SK-MEL-5 (cell line): Measurements from ENCODE around the gene DTNB. TPM values are rescaled to one million over a fixed set of nuclear protein-coding genes. Genes with fewer than 3 reads are reported as not detected.
"Not testable (repeated sequence)": the region's sequence is repeated elsewhere in the genome, so short reads cannot be mapped to it uniquely, and the experiment has no call there.

Source experiments
- DNase-seq: peaks from one replicate; pipeline ENCODE4 v3.0.0-alpha.2; 2016; ENCODE audit warnings: low read depth, low spot score
- in situ Hi-C: cut with HindIII; loops from 2 replicates; pipeline ENCODE4 v1.10.0; 2016; ENCODE audit warnings: low sequenced_read_pairs, high pct_unique_total_duplicates, low pct_unique_long_range_greater_than_20kb
- total RNA-seq: library from RNA; depleted of rRNA; stranded (reverse); fragments of >200 nt; shearing (Covaris generic); gene quantifications from 2 replicates; pipeline ENCODE4 v1.2.3, GENCODE V29; 2014

The DTNB gene
- total RNA-seq, 1 experiment from 2014 or later, result 19.9 TPM

DNA sequence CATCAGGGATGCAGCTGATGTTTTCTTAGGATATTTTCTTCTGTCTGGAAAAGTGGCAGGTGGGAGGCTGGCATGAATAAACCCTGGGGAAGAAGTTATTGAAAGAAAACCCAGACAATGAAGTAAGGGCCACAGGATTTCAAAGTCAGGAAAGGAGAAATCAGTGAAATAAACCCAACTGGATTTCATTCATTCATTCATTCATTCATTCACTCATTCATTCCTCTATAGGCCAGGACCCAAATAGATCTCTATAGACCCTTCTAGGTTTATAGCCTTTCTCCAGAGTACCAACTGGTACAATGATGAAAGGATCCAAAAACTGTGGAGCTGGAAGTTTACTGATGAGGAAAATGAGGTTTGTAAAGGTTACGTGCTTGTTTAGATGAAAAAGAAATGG is 264.3 kb downstream of the DTNB start:
- no peak for DNase-seq
- in situ Hi-C loops, result no loop called here

DNA sequence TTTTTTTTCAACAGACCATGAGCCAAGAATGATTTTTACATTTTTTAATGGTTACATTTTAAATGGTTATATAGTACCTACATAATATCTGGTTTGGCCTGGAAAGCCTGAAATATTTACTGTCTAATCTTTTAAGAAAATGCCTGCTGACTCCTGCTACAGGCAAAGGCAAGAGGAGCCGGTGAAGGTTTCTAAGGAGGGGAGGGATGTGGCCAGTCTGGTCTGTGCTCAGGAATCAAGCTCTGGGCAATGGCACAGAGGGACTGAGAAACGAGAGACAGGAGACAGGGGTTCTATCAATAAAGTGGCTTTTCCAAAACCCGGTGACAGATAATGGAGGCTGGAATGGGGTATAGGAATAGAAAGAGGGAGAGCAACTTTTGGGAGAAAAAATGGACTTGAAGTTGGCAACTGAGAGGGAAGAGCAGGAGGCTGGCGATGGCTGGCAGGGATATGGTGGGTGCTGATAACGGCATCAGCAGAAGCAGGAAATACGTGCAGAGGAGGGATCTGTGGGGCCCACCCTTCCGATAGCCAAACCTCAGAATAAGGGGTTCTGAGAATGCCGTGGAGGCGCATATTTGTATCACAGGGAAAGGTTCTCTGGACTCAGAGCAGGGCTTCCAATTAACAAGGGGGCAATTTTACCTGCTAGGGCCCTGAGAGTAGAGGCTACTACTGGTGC is 267.6 kb downstream of the DTNB start:
- in situ Hi-C loops, result no loop called here
- DNase-seq, result no peak

DNA sequence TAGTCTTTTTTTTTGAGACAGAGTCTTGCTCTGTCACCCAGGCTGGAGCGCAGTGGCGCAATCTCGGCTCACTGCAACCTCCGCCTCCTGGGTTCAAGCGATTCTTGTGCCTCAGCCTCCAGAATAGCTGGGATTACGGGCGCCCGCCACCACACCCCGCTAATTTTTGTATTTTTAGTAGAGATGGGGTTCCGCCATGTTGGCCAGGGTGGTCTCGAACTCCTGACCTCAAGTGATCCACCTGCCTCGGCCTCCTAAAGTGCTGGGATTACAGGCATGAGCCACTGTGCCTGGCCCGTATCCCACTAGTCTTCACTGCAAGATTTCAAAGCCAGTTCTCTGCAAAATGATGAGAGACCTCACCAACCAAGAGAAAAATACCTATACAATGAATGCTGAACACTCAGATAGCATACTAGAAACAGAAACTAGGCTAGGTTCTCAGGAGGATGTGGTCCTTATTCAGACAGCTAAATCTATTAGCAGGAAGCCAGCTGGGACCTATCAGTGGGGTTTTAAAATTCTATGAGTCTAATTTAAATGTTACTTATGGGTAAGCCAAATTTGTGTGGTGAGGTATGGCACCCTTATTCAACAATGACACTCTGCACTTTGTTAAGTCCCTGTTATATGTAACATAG is 270.1 kb downstream of the DTNB start:
- DNase-seq, in situ Hi-C loops: not testable (repeated sequence)

DNA sequence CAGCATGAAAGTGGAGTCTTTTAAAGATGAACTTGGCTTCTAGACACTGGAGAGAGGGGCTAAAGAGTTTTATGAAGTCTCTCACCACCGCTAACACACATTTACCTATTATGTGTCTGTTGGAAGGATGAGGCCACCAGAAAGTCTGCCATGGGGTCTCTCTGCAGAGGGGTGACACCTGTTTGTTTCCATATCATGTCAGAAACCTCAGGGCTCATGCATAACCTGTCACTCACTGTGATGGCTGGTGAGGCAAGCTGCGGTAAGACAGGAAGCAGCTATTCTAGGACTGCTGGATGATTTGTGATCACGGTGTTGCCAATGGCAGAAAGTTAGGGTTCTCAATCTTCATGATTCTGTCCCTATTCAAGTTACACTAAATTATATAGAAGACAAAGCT is 270.9 kb downstream of the DTNB start:
- DNase-seq, result no peak
- in situ Hi-C loops, result no loop called here

DNA sequence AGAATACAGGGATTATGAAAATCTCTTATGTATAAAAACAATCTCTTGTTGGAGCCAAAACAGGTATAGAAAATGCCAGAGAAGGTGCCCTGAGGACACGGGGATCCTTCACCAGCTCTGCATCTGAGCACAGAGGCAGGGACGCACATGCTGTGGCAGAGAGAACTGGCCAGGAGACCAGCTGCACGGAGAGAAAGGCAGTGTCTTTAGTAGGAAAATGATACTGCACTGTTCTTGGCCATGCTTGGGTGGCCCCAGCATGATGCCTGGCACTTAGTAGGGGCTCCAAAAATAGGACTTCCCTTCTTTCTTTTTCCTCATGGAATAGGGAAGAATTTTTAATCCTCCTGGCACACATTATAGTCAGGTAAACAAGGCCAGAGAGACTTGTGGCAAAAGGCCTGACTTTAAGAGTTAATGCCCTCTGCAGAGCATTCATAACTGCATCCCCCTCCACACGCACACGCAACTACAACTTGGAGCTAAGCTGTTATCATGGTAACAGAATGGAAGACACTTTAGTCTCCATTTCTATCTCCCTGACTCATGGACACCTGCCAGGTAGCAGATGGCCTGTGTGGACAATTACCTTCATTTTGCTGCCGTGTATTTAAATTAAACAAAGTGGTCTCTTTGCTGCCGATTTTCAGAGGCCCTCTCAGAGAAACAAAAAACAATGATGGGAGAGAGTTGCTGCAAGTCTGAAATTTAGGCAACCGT is 271.9 kb downstream of the DTNB start:
- DNase-seq, result no peak
- in situ Hi-C loops, result no loop called here

DNA sequence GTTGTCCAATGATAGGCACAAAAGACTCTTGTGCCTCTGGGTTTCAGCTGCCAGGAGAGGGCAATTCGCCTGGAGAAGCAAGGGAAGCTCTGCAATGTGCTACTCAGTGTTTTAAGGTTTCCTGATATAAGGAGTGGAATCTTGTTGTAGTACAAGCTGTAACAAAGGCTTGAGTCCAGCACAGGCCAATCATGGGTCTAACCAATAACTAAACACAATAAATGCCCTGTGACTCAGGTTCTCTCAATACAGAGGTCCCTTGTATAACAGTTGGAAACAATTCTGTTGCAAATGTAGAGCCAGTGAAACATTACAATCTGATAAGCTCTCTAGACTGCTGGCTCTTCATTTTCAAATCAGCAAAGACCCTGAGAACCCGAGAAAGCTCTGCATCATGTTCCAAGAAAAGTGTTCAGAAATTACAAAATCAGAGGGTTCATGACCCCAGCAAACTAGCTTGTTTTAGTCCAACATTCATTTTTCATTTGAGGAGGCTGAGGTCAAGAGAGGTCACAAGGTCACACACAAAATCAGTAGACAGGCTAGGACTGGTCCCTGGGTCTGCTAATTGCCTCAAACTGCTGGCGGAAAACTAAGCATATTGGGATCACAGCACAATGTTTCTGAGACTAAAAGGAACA is 272.7 kb downstream of the DTNB start:
- peak; percentile 53 for DNase-seq
- in situ Hi-C loops, result no loop called here

DNA sequence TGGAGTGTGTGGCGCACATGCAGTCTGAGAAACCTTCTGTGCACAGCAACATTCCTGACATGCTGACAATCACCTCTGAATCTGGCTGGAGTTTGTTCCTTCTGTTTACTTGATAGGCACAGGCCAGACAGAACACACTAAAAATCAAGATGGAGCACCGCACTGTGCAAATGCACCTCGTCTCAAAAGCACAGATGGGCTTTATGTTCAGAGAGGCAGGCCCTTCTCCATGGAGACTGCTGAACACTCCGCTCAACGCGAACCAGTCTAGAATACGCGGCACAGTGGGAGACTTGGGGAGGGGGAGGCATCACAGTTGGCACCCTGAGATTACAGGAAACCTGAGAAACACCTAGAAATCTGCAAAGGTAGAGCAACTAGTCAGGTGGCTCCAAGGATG is 273.2 kb downstream of the DTNB start:
- DNase-seq, result no peak

DNA sequence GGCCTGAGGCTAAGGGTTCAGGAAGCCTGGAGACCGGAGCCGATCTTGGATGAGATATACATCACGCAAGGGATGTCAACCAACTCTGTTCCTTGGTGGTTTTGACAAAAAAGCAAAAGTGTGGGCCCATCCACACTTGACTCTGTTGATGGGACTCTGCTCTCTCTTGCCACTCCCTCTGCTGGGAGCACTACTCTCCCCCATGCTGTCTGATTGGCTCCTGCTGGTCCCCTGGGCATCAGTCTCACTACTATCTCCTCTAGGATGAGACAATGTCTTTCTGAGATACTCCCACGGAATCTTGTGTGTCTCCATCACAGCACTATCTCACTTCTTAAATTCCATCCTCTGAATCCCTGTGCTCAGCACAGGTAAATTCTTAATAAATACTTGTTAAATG is 274.8 kb downstream of the DTNB start:
- in situ Hi-C loops, result no loop called here

More for the DNA sequence above, 273.2 kb downstream of the DTNB start:
- in situ Hi-C loops, result no loop called here

DNA sequence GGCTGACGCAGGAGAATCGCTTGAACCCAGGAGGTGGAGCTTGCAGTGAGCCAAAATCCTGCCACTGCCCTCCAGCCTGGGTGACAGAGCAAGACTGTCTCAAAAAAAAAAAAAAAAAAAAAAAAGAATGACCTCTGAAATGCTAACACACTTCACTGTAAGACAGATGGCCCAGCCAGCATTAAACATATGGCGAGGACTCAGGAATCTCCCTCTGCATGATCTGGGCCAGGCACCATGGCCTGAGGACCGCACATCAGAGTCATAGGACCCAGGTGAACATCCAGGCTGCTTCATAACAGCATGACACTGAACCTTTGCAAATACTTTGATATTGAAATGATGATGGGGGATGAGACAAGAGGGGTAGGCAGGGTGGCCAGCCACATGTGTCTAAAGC is 275.6 kb downstream of the DTNB start:
- DNase-seq, result no peak
- in situ Hi-C loops, result no loop called here

More for the DNA sequence above, 274.8 kb downstream of the DTNB start:
- no peak for DNase-seq

DNA sequence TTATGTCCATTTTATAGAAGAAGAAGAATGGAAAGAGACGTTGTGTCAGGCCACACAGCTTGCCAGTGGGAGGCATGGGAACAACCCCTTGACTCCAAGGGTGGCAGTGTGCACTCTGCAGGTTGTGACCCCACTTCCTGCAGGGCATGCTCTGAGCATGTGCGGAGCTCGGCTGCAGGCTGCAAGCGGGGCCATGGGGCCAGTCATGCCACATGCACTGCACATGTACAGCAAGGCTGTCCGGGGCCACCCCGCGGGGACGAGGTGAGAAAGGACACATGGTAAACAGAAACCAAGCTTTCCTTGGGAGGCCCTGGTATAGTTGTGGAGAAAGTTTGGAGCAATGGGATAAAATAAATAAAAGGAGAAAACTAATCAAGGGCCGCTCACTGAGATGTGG is 284.2 kb downstream of the DTNB start:
- in situ Hi-C loops, result no loop called here
- no peak for DNase-seq

DNA sequence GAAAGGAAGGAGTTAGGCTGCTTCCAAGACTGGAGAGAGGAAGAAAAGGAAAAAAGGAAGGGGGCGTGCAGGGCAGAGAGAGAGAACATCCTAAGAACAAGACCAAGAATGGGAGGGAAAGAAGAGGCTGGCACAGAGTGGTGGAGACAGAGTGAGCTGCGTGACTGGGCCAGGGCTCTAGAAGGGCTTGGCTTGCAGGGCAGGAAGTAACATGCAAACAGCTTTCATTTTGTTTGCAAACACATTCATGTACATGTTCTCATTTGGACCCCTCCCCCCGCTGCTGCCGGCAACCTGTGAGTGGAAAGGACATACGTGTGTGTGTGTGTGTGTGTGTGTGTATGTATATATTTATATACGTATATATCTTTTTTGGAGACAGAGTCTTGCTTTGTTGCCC is 284.9 kb downstream of the DTNB start:
- in situ Hi-C loops, result no loop called here
- DNase-seq, result no peak

DNA sequence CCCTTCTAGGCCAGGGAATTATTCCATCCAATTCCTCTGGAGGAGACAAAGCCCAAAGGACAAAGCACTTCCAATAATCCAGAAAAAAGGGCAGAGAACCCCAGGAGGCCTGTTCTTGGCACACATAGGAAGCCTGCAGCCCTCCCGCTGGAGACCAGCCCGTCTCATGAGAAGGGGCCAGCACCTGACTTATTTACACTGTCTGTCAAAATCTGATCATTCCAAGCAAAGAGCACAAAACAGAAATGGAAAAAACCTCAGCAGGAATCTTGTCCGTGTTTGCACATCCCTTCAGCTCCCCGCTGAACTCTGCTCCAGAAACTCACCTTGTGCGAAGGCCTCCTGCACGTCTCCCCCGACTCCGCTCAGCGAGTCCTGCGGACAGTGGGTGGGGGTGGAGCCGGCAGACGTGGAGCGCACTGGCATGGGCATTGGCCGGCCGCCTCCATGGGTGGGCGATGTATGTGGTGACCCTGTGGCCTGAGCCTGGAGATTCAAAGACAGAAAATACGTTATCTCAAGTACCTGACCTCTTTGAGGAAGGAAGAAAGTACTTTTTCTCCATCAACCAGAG is 285.4 kb downstream of the DTNB start:
- in situ Hi-C loops, result no loop called here

DNA sequence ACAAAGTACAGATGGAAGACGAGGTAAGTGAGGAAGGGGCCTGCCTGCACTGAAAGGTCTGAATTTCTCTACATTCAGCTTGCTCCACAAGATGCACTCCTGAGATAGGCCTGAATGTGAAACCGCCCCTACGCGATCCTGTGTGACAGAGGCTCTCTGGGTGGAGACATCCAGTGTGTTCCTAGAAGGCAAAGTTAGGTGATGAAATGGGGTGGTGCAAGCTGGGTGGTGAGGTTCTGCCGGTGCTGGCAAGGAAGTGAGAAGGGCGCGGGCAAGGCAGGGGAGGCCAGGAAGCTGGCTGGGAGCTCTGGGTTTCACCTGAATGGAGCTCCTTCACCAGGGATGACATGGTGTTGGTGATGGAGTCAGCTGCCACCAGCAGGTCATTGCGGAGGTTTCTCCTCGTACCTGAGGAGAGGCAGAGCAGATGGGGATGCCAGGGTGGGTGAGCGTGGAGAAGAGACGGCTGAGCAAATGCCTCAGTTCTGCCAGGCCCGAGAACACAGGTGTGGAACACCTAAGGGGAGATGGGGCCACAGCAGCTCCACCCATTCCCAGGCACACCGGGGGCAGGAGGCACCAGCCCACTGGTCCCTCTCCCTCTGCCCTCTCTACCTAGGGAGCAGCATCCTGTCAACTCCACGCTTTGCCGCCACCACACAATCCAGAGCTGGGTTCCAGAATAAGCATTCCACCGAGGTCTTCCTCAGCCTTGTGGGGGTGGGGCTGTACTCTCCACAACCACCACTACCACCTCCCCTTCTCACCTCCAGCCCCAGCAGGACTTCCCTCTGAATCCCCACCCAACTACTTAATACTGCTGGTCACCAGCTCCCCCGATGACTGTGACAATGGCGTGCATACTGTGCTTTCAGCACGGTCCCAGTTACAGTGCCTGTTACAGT is 286.2 kb downstream of the DTNB start:
- DNase-seq, result no peak
- in situ Hi-C loops, result no loop called here

More for the DNA sequence above, 285.4 kb downstream of the DTNB start:
- DNase-seq, result no peak

DNA sequence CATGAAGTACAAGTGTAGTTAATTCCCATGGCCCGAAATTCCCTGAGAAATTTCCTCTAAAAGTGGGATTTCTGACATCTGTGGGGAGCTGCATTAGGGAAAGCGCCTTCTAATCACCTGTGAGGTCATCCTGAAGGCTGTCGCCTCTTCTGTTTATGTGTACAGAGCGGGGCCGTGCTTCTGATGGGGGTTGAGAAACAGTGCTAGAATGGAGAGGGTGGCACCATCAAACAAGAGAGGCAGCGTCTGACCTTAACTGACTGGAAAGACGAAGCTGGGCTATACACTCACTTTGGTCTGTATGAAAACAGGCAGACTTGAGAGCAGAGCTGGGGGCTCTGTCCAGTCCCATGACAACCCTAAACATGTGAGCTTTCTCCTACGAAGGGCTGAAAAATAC is 287.5 kb downstream of the DTNB start:
- no peak for DNase-seq
- in situ Hi-C loops, result no loop called here

DNA sequence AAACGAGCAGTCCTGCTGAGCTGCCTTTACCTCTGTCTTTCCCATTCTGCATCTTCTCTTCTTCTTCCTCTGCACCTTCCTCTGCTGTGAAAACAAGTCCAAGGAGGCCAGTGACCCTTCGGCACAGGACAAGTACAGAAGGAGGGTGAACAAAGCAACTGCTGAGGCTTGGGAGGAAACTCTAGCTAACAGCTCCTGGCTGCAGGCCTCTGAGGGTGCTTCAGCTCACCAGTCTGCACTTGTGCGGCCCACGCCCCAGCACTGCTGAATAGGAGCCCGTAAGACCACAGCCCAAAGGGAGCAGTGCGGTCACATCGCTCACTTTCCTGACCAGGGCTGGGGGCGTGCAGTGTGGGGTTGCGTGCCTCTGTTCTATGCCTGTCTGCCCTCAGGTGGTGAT is 289.6 kb downstream of the DTNB start:
- in situ Hi-C loops, result no loop called here
- DNase-seq, result no peak

DNA sequence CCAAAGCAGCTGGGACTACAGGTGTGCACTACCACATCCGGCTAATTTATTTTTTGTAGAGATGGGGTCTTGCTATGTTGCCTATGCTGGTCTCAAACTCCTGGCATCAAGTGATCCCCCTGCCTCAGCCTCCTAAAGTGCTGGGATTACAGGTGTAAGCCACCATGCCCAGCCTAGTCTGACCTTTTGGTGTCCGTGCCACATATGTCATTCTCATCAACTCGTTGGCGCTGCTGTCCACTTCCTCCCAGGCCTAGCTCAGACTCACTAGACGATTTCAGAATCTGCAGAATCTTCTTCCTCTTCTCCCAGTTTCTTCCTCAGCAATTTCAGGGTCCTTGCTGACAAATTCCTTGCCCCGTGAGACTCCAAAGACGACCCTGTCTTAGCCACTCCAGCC is 291.9 kb downstream of the DTNB start:
- in situ Hi-C loops, result no loop called here
- no peak for DNase-seq
